ENCODE results near the gene SNX24.

Gene SNX24

GRCh38 chr5:123035360-123035917 is 190.0 kb downstream of the SNX24 start:
- peak; percentile 3 for DNase-seq

GRCh38 chr5:123035918-123036390 is 190.5 kb downstream of the SNX24 start:
- DNase-seq = no peak

GRCh38 chr5:123036391-123037103 is 191.1 kb downstream of the SNX24 start, which contains the start of gene PPIC:
PPIC (minus strand) TSS chr5:123036725; CDS start chr5:123036625, 100 bp downstream.
- DNase-seq = no peak

DNA sequence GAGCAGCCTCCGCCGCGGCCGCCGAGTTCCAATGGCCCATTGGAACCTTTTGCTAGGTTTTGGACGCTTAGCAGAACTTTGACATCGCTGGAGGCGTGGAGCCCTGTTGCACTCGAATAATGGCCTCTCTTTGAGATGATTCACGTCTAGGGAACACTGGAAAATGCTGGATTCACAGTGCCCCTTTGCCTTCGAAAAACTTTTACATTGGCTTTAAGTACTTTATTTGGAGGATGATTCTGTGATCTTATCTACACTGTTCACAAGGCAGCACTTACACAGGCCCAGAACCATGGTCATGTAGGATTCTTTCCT is 191.6 kb downstream of the SNX24 start:
- no peak for DNase-seq

GRCh38 chr5:123039673-123040072 is 194.3 kb downstream of the SNX24 start:
- no peak for DNase-seq

- DNase-seq = no peak
These were observed 199.7 kb downstream of the SNX24 start for GRCh38 chr5:123044926-123045617.

DNA sequence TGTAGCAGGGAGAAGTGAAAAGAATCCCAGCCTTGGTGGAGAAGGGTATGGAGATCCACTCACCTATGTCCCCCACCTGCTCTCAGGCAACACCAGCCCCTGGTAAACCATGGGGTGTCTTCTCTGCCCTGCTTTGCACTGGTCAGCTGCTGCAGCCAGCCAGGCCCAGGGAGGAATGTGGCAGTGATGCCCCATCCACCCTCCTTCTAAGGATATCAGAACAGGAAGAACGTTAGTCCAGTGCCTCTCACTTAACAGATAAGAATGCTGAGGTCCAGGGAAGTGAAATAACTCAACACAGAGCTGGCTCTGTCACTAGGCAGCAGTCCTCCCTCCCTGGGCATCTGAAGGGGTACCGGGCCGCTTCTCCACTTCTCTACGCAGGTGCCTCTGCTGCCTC is 200.8 kb downstream of the SNX24 start:
- DNase-seq = no peak

- DNase-seq = no peak
These were observed 202.3 kb downstream of the SNX24 start for GRCh38 chr5:123047706-123048105.

DNA sequence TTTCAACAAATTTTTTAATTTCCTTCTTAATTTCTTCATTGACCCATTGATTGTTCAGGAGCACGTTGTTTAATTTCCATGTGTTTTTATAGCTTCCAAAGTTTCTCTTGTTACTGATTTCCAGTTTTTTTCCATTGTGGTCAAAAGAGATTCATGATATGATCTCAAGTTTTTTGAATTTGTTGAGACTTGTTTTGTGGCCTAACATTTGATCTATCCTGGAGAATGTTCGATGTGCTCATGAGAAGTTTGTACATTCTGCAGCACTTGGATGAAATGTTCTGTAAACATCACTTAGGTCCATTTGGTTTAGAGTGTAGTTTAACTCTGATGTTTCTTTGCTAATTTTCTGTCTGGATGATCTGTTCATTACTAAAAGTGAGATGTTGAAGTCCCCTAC is 205.8 kb downstream of the SNX24 start:
- DNase-seq = no peak

Measured in DMS153 (cell line).